GM18873 (cell line): Measurements from ENCODE around the gene KIF21A.
"Not testable (repeated sequence)": the region's sequence is repeated elsewhere in the genome, so short reads cannot be mapped to it uniquely, and the experiment has no call there.

ENCODE experiments used
- ATAC-seq: cut with Tn5 transposase; IDR thresholded peaks from one replicate; pipeline ENCODE4 v1.9.1; 2021; ENCODE audit warnings: mild to moderate bottlenecking, moderate library complexity, moderate number of reproducible peaks; ENCODE audit not compliant: unreplicated experiment, low FRiP score

Gene KIF21A

GRCh38 chr12:39348941-39349626 is 93.8 kb downstream of the KIF21A start:
- ATAC-seq, result no peak

GRCh38 chr12:39348523-39348922 is 94.4 kb downstream of the KIF21A start:
- ATAC-seq, result no peak

- no peak for ATAC-seq
These were observed 98.0 kb downstream of the KIF21A start for GRCh38 chr12:39344926-39345325.

GRCh38 chr12:39343665-39344064 is 99.3 kb downstream of the KIF21A start:
- ATAC-seq, result no peak

GRCh38 chr12:39341761-39342160 is 101.2 kb downstream of the KIF21A start:
- ATAC-seq, result no peak

GRCh38 chr12:39341179-39341578 is 101.7 kb downstream of the KIF21A start:
- ATAC-seq, result peak; percentile 77

GRCh38 chr12:39332661-39333175 is 110.2 kb downstream of the KIF21A start:
- ATAC-seq, result no peak

- no peak for ATAC-seq
These were observed 111.2 kb downstream of the KIF21A start for GRCh38 chr12:39331539-39332261.

GRCh38 chr12:39329876-39330275 is 113.0 kb downstream of the KIF21A start:
- no peak for ATAC-seq

- no peak for ATAC-seq
These were observed 113.9 kb downstream of the KIF21A start for GRCh38 chr12:39329018-39329417.

- no peak for ATAC-seq
These were observed 115.0 kb downstream of the KIF21A start for GRCh38 chr12:39327965-39328364.

GRCh38 chr12:39327510-39327909 is 115.4 kb downstream of the KIF21A start:
- ATAC-seq, result no peak

- no peak for ATAC-seq
These were observed 123.7 kb downstream of the KIF21A start for GRCh38 chr12:39319180-39319579.

GRCh38 chr12:39314547-39314946 is 128.4 kb downstream of the KIF21A start:
- ATAC-seq, result no peak

- no peak for ATAC-seq
These were observed 133.4 kb downstream of the KIF21A start for GRCh38 chr12:39309516-39309915.

GRCh38 chr12:39301422-39301821 is 141.5 kb downstream of the KIF21A start:
- no peak for ATAC-seq

- no peak for ATAC-seq
These were observed 142.1 kb downstream of the KIF21A start for GRCh38 chr12:39300799-39301198.

- ATAC-seq, result no peak
These were observed 145.0 kb downstream of the KIF21A start for GRCh38 chr12:39297891-39298290.

- no peak for ATAC-seq
These were observed 146.4 kb downstream of the KIF21A start for GRCh38 chr12:39296496-39296895.

- not testable (repeated sequence) for ATAC-seq
These were observed 147.3 kb downstream of the KIF21A start for GRCh38 chr12:39295593-39295992.

GRCh38 chr12:39294715-39295114 is 148.2 kb downstream of the KIF21A start:
- no peak for ATAC-seq

- ATAC-seq, result no peak
These were observed 150.7 kb downstream of the KIF21A start for GRCh38 chr12:39292125-39292630.
